Measurements from ENCODE around the gene MLLT1.

GRCh38 chr19:6164906-6165531 lies 114.8 kb downstream of the MLLT1 start:
- TF ChIP-seq, protein P1, sequence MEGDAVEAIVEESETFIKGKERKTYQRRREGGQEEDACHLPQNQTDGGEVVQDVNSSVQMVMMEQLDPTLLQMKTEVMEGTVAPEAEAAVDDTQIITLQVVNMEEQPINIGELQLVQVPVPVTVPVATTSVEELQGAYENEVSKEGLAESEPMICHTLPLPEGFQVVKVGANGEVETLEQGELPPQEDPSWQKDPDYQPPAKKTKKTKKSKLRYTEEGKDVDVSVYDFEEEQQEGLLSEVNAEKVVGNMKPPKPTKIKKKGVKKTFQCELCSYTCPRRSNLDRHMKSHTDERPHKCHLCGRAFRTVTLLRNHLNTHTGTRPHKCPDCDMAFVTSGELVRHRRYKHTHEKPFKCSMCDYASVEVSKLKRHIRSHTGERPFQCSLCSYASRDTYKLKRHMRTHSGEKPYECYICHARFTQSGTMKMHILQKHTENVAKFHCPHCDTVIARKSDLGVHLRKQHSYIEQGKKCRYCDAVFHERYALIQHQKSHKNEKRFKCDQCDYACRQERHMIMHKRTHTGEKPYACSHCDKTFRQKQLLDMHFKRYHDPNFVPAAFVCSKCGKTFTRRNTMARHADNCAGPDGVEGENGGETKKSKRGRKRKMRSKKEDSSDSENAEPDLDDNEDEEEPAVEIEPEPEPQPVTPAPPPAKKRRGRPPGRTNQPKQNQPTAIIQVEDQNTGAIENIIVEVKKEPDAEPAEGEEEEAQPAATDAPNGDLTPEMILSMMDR (conservative IDR thresholded peaks at IDR 0.05 in 1 of 2, IDR thresholded peaks at IDR 0.05 in 1 of 2; ENCODE audit: extremely low read depth in 1 of 2, insufficient read depth in 1 of 2, low read depth in 1 of 2, low read length in 2 of 2) = no peak
- no peak for TF ChIP-seq EZH2 (IDR thresholded peaks at IDR 0.05; ENCODE audit: borderline replicate concordance, low read length)

Data from mammary epithelial cell (primary cell).